ENCODE data around the gene ZNF185. TPM values are rescaled to one million over a fixed set of nuclear protein-coding genes. Genes with fewer than 3 reads are reported as not detected.

The ZNF185 gene
- total and polyA plus RNA-seq, 2 of the 8 experiments (the other 6 are each of a cell fraction or from before 2014, with no cell fraction given), result 15.6 to 20.1 TPM

GRCh38 chrX:152900937-152901445 is 3.1 kb downstream of the ZNF185 start:
- no peak overlapping the region for H2BK120ac ChIP-seq (replicated peaks; ENCODE audit: low read depth, low read length)
- no peak overlapping the region for H4K5ac ChIP-seq (ENCODE audit: insufficient read length, low read depth, low read length)
- TF ChIP-seq EP300 (IDR thresholded peaks at IDR 0.05; ENCODE audit: borderline replicate concordance in 1 of 2, low read depth in 2 of 2, low read length in 2 of 2) (no peak), SP4 (IDR thresholded peaks at IDR 0.05; ENCODE audit: low read length) (no peak), CEBPB (IDR thresholded peaks at IDR 0.05; ENCODE audit: low read depth, low read length) (no peak), ATF2 (IDR thresholded peaks at IDR 0.05; ENCODE audit: low read length) (no peak)
- no peaks in the 10 kb centered on the region for H3K79me1 ChIP-seq (ENCODE audit: low read depth, low read length)
- no peak for FAIRE-seq
- H3K9me3 ChIP-seq (ENCODE audit: insufficient read depth in 2 of 2, low read depth in 1 of 2, low read length in 1 of 2), result no peaks in the 10 kb centered on the region
- H2BK12ac ChIP-seq (ENCODE audit: low read depth, low read length), result no peak overlapping the region
- H3K4me1 ChIP-seq (replicated peaks in 1 of 4; ENCODE audit: control insufficient read depth in 3 of 4, insufficient read depth in 4 of 4, low read length in 3 of 4), result peaks cover 0 to 28% (median 12%) of the 10 kb centered on the region in 4 experiments; a peak in 4 of 7 replicates
- H3K27me3 ChIP-seq (replicated peaks in 1 of 4; ENCODE audit: control insufficient read depth in 3 of 4, extremely low read depth in 1 of 4, insufficient read depth in 3 of 4, low read length in 3 of 4), result no peaks in the 10 kb centered on the region; a peak in 1 of 7 replicates
- H2BK15ac ChIP-seq (ENCODE audit: low read length), result no peak overlapping the region
- WGBS, 2 experiments (ENCODE audit: extremely low coverage in 1 of 2, insufficient coverage in 1 of 2, insufficient read length in 1 of 2, insufficient replicate concordance in 2 of 2, low coverage in 1 of 2, low lambda C conversion rate in 2 of 2, missing lambda C conversion rate in 1 of 2), result 89% methylated on average over 1 of the region's 8 CpGs; no CpG with 5 or more reads in 1 of the 2 experiments
- peaks cover 2% of the 10 kb centered on the region; the same call in 1 of the 2 replicates for H3K23me2 ChIP-seq (ENCODE audit: low read depth, low read length)
- H3K14ac ChIP-seq (ENCODE audit: insufficient read length), result no peak overlapping the region
- DNase-seq (ENCODE audit: low read depth in 1 of 2, low spot score in 2 of 2), result no peak
- no peak overlapping the region for H3K23ac ChIP-seq (ENCODE audit: insufficient read length)
- H2BK5ac ChIP-seq (ENCODE audit: low read depth, low read length), result no peak overlapping the region
- no peaks in the 10 kb centered on the region for H3K79me2 ChIP-seq (ENCODE audit: control insufficient read depth in 1 of 2, insufficient read depth in 2 of 2, low read length in 2 of 2)
- no peak overlapping the region for H2BK20ac ChIP-seq (ENCODE audit: low read length)
- no peak overlapping the region for H3K56ac ChIP-seq (replicated peaks; ENCODE audit: insufficient read length, low read depth, low read length)
- H4K20me1 ChIP-seq (replicated peaks in 1 of 2; ENCODE audit: control insufficient read depth in 1 of 2, insufficient read depth in 2 of 2, low read length in 2 of 2), result no peaks in the 10 kb centered on the region
- no peak overlapping the region for H4K91ac ChIP-seq (replicated peaks; ENCODE audit: insufficient read length, low read length)
- no peak overlapping the region for H3K4ac ChIP-seq (replicated peaks; ENCODE audit: insufficient read length, low read depth, low read length)
- H3K4me2 ChIP-seq (ENCODE audit: insufficient read depth in 1 of 2, low read depth in 2 of 2, low read length in 2 of 2), result no peak overlapping the region
- CTCF ChIA-PET (ENCODE audit: partially characterized antibody), result interaction anchor here (1.5 to 9.6 kb wide), 4 partner anchors 8 to 25 kb away, joined by 5 to 94 read pairs (median 6); no protein-coding TSS in a partner anchor
- H3K4me3 ChIP-seq (ENCODE audit: extremely low read depth in 1 of 4, insufficient read depth in 2 of 4, low read depth in 3 of 4, low read length in 4 of 4), result no peak overlapping the region
- no peak overlapping the region for H3K9ac ChIP-seq (replicated peaks in 1 of 4; ENCODE audit: extremely low read depth in 1 of 4, low read depth in 3 of 4, low read length in 3 of 4)
- POLR2A ChIA-PET (ENCODE audit: partially characterized antibody), result interaction anchor here (0.8 to 2.9 kb wide), 3 partner anchors 11 to 18 kb away, joined by 3 to 9 read pairs (median 3); no protein-coding TSS in a partner anchor
- H2AK5ac ChIP-seq (ENCODE audit: low read depth, low read length), result no peak overlapping the region
- H3K27ac ChIP-seq (ENCODE audit: low read depth, low read length), result no peak overlapping the region
- H4K8ac ChIP-seq (ENCODE audit: extremely low read depth, insufficient read depth, low read length), result no peak overlapping the region
- H3K36me3 ChIP-seq (ENCODE audit: control insufficient read depth in 2 of 4, insufficient read depth in 4 of 4, low read length in 3 of 4), result no peaks in the 10 kb centered on the region
- H2AFZ ChIP-seq (ENCODE audit: low read length), result no peak overlapping the region
- no peak overlapping the region for H3K18ac ChIP-seq (ENCODE audit: extremely low read depth, low read length)

Data from H1 (cell line).